ENCODE data around the gene SNCB. TPM values are rescaled to one million over a fixed set of nuclear protein-coding genes. Genes with fewer than 3 reads are reported as not detected.

Gene SNCB
- total and polyA plus RNA-seq, 2 of the 4 experiments (the other 2 are of a cell fraction): 0.41 TPM; not detected in 1

DNA sequence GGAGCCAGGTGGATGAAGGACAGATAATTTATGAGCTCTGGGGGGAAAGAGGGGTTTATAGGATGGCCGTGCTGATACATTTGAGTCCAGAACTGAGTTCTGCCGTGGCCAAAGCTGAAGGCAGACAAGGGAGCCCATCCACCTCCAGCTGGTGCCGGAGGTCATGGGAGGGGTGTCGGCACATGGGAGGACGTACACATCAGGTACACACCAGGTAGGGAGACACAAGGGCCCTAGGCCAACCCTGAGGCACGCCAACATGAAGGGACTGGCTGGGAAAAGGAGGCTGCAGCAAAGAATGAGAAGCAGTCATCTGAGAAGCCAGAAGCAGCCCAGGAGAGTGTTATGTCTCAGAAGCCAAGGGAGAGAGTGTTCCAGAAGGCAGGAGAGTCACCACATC, 18.3 kb downstream of the SNCB start:
- H3K4me2 ChIP-seq (ENCODE audit: low read depth, low read length): no peak overlapping the region
- H3K27ac ChIP-seq (ENCODE audit: insufficient read depth, low read length): no peak overlapping the region
- H4K8ac ChIP-seq (ENCODE audit: low read depth in 2 of 2, low read length in 2 of 2): no peak overlapping the region
- peaks cover 4 to 26% of the 10 kb centered on the region in 2 experiments; a peak in 3 of 4 replicates for H3K79me1 ChIP-seq (ENCODE audit: low read depth in 1 of 2, low read length in 2 of 2)
- H3K9me3 ChIP-seq (ENCODE audit: control insufficient read depth, insufficient read depth, low read length): no peaks in the 10 kb centered on the region
- no peak overlapping the region for H2AK5ac ChIP-seq (ENCODE audit: low read depth, low read length)
- H3K9me1 ChIP-seq (ENCODE audit: insufficient read depth, low read length): peaks cover 36% of the 10 kb centered on the region
- H4K5ac ChIP-seq (ENCODE audit: low read depth, low read length): no peak overlapping the region
- H3K4me3 ChIP-seq (ENCODE audit: insufficient read depth, low read depth, low read length): no peak overlapping the region
- H2BK20ac ChIP-seq (ENCODE audit: low read depth, low read length): no peak overlapping the region
- no peak overlapping the region for H3K18ac ChIP-seq (ENCODE audit: low read depth, low read length)
- no peak overlapping the region for H3K23ac ChIP-seq (ENCODE audit: low read depth, low read length)
- dilution Hi-C loops (cut with HindIII; ENCODE audit: low sequenced_read_pairs, unreplicated experiment): no loop called here
- ChIA-PET POLR2A (ENCODE audit: unreplicated experiment) (no interaction called here), CTCF (no interaction called here)
- no peak overlapping the region for H2AFZ ChIP-seq (replicated peaks; ENCODE audit: low read length, poor library complexity)
- no TSS peak for BruUV-seq (replicated peaks)
- no peaks in the 10 kb centered on the region for H3K27me3 ChIP-seq (ENCODE audit: control insufficient read depth, insufficient read depth, low read length)
- H2BK5ac ChIP-seq (ENCODE audit: low read depth, low read length, poor library complexity, severe bottlenecking): no peak overlapping the region
- H2BK15ac ChIP-seq (ENCODE audit: low read depth, low read length): no peak overlapping the region
- peaks cover 28% of the 10 kb centered on the region for H3K4me1 ChIP-seq (ENCODE audit: control insufficient read depth, insufficient read depth, low read length)
- H2BK120ac ChIP-seq (ENCODE audit: low read depth, low read length): no peak overlapping the region
- no peak overlapping the region for H4K91ac ChIP-seq (ENCODE audit: insufficient read depth, low read depth, low read length)
- no peaks in the 10 kb centered on the region for H3K36me3 ChIP-seq (ENCODE audit: control insufficient read depth, insufficient read depth, low read length)
- TF ChIP-seq RFX5 (IDR thresholded peaks at IDR 0.05; ENCODE audit: low read depth, low read length): no peak
- TF ChIP-seq, protein P1, sequence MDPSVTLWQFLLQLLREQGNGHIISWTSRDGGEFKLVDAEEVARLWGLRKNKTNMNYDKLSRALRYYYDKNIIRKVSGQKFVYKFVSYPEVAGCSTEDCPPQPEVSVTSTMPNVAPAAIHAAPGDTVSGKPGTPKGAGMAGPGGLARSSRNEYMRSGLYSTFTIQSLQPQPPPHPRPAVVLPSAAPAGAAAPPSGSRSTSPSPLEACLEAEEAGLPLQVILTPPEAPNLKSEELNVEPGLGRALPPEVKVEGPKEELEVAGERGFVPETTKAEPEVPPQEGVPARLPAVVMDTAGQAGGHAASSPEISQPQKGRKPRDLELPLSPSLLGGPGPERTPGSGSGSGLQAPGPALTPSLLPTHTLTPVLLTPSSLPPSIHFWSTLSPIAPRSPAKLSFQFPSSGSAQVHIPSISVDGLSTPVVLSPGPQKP (IDR thresholded peaks at IDR 0.05; ENCODE audit: borderline replicate concordance, low read depth, low read length): no peak
- TF ChIP-seq, protein P2, sequence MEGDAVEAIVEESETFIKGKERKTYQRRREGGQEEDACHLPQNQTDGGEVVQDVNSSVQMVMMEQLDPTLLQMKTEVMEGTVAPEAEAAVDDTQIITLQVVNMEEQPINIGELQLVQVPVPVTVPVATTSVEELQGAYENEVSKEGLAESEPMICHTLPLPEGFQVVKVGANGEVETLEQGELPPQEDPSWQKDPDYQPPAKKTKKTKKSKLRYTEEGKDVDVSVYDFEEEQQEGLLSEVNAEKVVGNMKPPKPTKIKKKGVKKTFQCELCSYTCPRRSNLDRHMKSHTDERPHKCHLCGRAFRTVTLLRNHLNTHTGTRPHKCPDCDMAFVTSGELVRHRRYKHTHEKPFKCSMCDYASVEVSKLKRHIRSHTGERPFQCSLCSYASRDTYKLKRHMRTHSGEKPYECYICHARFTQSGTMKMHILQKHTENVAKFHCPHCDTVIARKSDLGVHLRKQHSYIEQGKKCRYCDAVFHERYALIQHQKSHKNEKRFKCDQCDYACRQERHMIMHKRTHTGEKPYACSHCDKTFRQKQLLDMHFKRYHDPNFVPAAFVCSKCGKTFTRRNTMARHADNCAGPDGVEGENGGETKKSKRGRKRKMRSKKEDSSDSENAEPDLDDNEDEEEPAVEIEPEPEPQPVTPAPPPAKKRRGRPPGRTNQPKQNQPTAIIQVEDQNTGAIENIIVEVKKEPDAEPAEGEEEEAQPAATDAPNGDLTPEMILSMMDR (conservative IDR thresholded peaks at IDR 0.05; ENCODE audit: low read depth, low read length): no peak
- no peak for TF ChIP-seq RAD21 (IDR thresholded peaks at IDR 0.05; ENCODE audit: low read length)
- H2AK9ac ChIP-seq (replicated peaks; ENCODE audit: low read depth, low read length, poor library complexity): no peak overlapping the region
- H3K14ac ChIP-seq (replicated peaks; ENCODE audit: low read depth, low read length): no peak overlapping the region
- H3K9ac ChIP-seq (ENCODE audit: low read depth, low read length): no peak overlapping the region
- H4K20me1 ChIP-seq (ENCODE audit: insufficient read depth, low read length): peaks cover 14% of the 10 kb centered on the region
- DNase-seq (no peak), ATAC-seq (ENCODE audit: low read depth) (no peak)
- 86% methylated on average over 4 of the region's 6 CpGs; no CpG with 5 or more reads in 1 of the 2 experiments for WGBS, 2 experiments (ENCODE audit: extremely low coverage in 2 of 2, insufficient read length in 1 of 2)
- in situ Hi-C loops (cut with MboI; ENCODE audit: low sequenced_read_pairs): no loop called here
- no peak overlapping the region for H3K56ac ChIP-seq (ENCODE audit: extremely low read depth, insufficient read depth, low read length)
- intact Hi-C loops (cut with micrococcal nuclease): no loop called here
- H3K4ac ChIP-seq (ENCODE audit: low read depth, low read length): no peak overlapping the region

Measured in IMR-90 (cell line).